ENCODE results near the gene BAIAP2.
"Not testable (repeated sequence)": the region's sequence is repeated elsewhere in the genome, so short reads cannot be mapped to it uniquely, and the experiment has no call there.

DNA sequence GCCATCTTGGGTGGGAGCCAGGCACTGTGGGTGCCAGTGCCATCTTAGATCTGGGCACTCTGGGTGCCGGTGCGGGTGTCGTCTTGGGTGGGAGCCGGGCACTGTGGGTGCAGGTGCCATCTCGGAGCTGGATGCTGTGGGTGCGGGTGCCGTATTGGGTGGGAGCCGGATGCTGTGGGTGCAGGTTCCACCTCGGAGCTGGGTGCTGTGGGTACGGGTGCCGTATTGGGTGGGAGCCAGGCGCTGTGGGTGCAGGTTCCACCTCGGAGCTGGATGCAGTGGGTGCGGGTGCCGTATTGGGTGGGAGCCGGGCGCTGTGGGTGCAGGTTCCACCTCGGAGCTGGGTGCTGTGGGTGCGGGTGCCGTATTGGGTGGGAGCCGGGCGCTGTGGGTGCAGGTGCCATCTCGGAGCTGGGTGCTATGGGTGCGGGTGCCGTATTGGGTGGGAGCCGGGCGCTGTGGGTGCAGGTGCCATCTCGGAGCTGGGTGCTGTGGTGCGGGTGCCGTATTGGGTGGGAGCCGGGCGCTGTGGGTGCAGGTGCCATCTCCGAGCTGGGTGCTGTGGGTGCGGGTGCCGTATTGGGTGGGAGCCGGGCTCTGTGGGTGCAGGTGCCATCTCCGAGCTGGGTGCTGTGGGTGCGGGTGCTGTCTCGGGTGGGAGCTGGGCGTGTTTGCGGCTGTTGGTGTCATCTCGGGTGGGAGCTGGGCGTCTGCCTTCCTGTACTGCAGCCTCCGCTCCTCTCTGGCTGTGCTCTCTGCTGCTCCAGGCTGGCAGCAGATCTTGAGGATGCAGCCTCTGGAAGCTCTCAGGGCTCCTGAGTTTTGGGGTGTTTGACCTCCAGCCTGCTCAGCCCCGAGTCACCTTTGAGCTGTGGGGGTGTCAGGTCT is 43.3 kb downstream of the BAIAP2 start:
- not testable (repeated sequence) for TF ChIP-seq POLR2A (IDR thresholded peaks at IDR 0.05)
- TF ChIP-seq, protein P1, sequence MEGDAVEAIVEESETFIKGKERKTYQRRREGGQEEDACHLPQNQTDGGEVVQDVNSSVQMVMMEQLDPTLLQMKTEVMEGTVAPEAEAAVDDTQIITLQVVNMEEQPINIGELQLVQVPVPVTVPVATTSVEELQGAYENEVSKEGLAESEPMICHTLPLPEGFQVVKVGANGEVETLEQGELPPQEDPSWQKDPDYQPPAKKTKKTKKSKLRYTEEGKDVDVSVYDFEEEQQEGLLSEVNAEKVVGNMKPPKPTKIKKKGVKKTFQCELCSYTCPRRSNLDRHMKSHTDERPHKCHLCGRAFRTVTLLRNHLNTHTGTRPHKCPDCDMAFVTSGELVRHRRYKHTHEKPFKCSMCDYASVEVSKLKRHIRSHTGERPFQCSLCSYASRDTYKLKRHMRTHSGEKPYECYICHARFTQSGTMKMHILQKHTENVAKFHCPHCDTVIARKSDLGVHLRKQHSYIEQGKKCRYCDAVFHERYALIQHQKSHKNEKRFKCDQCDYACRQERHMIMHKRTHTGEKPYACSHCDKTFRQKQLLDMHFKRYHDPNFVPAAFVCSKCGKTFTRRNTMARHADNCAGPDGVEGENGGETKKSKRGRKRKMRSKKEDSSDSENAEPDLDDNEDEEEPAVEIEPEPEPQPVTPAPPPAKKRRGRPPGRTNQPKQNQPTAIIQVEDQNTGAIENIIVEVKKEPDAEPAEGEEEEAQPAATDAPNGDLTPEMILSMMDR (IDR thresholded peaks at IDR 0.05), result not testable (repeated sequence)
